ENCODE data around the gene CUX1.
"Not testable (repeated sequence)": the region's sequence is repeated elsewhere in the genome, so short reads cannot be mapped to it uniquely, and the experiment has no call there.

Gene CUX1

DNA sequence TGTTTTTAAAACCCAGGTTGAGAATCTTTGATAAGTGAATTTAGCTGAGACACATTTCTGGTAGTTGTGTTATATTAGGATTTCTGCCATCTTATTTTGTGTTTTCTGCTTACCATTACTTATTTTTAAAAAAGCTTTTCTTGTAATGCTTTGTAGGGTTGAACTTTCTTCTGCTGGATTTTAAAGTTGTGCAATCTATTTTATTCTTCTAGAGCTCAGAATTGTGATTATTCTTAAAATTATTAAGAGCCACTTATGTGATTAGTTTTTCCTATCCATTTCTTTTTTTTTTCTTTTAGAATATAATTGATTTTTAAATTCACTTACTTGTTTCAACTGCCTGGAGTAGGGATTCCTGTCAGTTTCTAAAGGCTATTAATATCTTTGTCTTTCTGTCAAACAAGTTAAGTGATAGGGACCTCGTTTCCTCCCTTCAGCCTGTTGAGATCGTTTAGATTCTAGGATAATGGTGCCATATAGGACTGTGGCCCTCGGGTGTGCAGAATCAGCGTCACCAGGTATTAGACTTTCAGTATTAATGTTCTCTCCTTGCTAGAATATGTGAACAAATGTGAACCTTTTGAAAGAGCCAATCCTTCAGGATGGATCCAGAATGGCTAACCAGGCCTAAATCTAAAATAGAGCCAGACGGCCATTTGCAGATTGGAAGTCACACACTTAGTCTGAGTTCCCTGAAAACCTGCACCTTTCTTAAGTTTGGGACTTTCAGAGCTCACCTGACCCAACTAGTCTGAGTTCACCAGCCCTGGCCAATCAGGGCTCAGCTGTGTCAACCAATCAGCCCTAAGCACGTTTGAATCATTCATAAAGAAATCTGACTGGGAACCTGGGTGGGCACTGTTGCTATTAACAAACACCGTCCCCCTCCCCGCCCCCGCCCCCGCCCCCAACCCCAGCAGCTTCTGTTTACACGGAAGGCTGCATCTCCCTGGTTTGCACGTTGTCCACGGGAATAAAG, 26.2 kb downstream of the CUX1 start:
- Histone ChIP-seq H3K4me3 (ENCODE audit: low read length) (no peak overlapping the region), H3K9ac (ENCODE audit: low read depth, low read length) (peak overlapping the region; percentile 6; the same call in 1 of the 2 replicates), H3K36me3 (ENCODE audit: insufficient read depth, low read length) (peaks cover 6% of the 10 kb centered on the region; the same call in 1 of the 2 replicates), H3K4me1 (ENCODE audit: insufficient read depth, low read length) (peaks cover 9% of the 10 kb centered on the region), H3K27me3 (ENCODE audit: insufficient read depth, low read length) (no peaks in the 10 kb centered on the region), H3K27ac (ENCODE audit: low read depth, low read length) (peak overlapping the region; percentile 39; the same call in 1 of the 2 replicates), H3K9me3 (ENCODE audit: insufficient read depth, low read depth, low read length) (peaks cover 4% of the 10 kb centered on the region; the same call in 1 of the 2 replicates)
- WGBS = 57% methylated on average over 8 of the region's 13 CpGs

DNA sequence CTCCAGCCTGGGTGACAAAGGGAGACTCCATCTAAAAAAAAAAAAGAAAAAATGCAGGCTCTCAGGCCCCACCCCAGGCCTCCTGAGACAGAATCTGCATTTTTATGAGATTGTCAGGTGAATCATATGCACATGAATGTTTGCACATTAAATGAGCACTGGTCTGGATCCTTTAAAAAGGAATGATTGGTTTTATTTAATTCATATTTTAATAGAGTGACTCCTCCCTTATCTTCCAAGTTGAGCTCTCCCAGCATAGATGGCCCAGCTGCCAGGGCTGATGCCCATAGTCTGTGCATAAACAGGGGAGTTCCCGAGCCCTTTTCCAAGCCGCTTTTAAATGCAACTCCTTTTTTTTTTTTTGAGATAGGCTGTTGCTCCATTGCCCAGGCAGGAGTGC, 28.5 kb downstream of the CUX1 start:
- H3K27me3 ChIP-seq (ENCODE audit: insufficient read depth, low read length) = no peaks in the 10 kb centered on the region
- H3K4me1 ChIP-seq (ENCODE audit: insufficient read depth, low read length) = peaks cover 9% of the 10 kb centered on the region
- H3K27ac ChIP-seq (ENCODE audit: low read depth, low read length) = no peak overlapping the region
- peaks cover 4% of the 10 kb centered on the region; the same call in 1 of the 2 replicates for H3K9me3 ChIP-seq (ENCODE audit: insufficient read depth, low read depth, low read length)
- H3K9ac ChIP-seq (ENCODE audit: low read depth, low read length) = no peak overlapping the region
- H3K36me3 ChIP-seq (ENCODE audit: insufficient read depth, low read length) = peaks cover 6% of the 10 kb centered on the region; the same call in 1 of the 2 replicates
- no peak overlapping the region for H3K4me3 ChIP-seq (ENCODE audit: low read length)
- WGBS = 86% methylated on average over 2 of the region's 2 CpGs

DNA sequence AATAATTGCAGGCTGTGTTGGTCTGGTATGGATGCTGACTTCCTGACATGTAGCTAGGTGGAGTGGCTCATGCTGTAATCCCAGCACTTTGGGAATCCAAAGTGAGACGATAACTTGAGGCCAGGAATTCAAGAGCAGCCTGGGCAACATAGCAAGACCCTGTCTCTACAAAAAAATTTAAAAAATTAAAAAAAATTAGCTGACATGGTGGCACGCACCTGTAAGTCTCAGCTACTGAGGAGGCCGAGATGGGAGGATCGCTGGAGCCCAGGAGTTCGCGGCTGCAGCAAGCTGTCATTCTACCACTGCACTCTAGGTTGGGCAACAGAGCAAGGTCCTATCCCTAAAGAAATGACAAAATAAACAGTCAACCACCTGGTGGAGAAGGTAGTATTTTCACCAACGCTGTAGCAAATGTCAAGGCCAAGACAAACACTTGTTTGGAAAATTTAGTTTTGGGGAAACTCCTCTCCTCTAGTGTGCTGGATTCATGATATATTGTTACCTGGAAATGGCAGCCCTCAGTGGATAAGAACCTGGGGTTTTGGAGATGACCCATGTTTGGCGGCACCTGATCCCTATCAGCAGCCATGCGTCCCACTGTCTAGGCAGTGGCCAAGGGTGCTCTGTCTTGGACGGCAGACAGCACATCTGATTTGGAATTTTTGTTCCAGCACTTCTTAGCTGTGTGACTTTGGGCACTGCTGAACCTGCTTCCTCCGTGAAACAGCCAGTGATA, 29.5 kb downstream of the CUX1 start:
- H3K36me3 ChIP-seq (ENCODE audit: insufficient read depth, low read length) = peaks cover 6% of the 10 kb centered on the region; the same call in 1 of the 2 replicates
- WGBS = 94% methylated on average over 11 of the region's 11 CpGs

GRCh38 chr7:101848208-101848951, 31.0 kb downstream of the CUX1 start:
- peaks cover 8% of the 10 kb centered on the region for H3K4me1 ChIP-seq (ENCODE audit: insufficient read depth, low read length)
- H3K27ac ChIP-seq (ENCODE audit: low read depth, low read length) = no peak overlapping the region
- peaks cover 4% of the 10 kb centered on the region; the same call in 1 of the 2 replicates for H3K9me3 ChIP-seq (ENCODE audit: insufficient read depth, low read depth, low read length)
- no peak overlapping the region for H3K9ac ChIP-seq (ENCODE audit: low read depth, low read length)
- H3K36me3 ChIP-seq (ENCODE audit: insufficient read depth, low read length) = peaks cover 6% of the 10 kb centered on the region; the same call in 1 of the 2 replicates
- 95% methylated on average over 8 of the region's 8 CpGs for WGBS
- no peak overlapping the region for H3K4me3 ChIP-seq (ENCODE audit: low read length)
- H3K27me3 ChIP-seq (ENCODE audit: insufficient read depth, low read length) = no peaks in the 10 kb centered on the region

More for the DNA sequence above, 29.5 kb downstream of the CUX1 start:
- no peak overlapping the region for H3K4me3 ChIP-seq (ENCODE audit: low read length)
- H3K27ac ChIP-seq (ENCODE audit: low read depth, low read length) = no peak overlapping the region
- no peak overlapping the region for H3K9ac ChIP-seq (ENCODE audit: low read depth, low read length)
- H3K4me1 ChIP-seq (ENCODE audit: insufficient read depth, low read length) = peaks cover 9% of the 10 kb centered on the region
- peaks cover 4% of the 10 kb centered on the region; the same call in 1 of the 2 replicates for H3K9me3 ChIP-seq (ENCODE audit: insufficient read depth, low read depth, low read length)
- H3K27me3 ChIP-seq (ENCODE audit: insufficient read depth, low read length) = no peaks in the 10 kb centered on the region

- H3K27ac ChIP-seq (ENCODE audit: low read depth, low read length); H3K27me3 ChIP-seq (ENCODE audit: insufficient read depth, low read length); H3K9me3 ChIP-seq (ENCODE audit: insufficient read depth, low read depth, low read length); H3K9ac ChIP-seq (ENCODE audit: low read depth, low read length); H3K36me3 ChIP-seq (ENCODE audit: insufficient read depth, low read length); H3K4me3 ChIP-seq (ENCODE audit: low read length); H3K4me1 ChIP-seq (ENCODE audit: insufficient read depth, low read length): not testable (repeated sequence)
- 96% methylated on average over 1 of the region's 2 CpGs for WGBS
Measured at GRCh38 chr7:101849314-101849713, 31.9 kb downstream of the CUX1 start.

DNA sequence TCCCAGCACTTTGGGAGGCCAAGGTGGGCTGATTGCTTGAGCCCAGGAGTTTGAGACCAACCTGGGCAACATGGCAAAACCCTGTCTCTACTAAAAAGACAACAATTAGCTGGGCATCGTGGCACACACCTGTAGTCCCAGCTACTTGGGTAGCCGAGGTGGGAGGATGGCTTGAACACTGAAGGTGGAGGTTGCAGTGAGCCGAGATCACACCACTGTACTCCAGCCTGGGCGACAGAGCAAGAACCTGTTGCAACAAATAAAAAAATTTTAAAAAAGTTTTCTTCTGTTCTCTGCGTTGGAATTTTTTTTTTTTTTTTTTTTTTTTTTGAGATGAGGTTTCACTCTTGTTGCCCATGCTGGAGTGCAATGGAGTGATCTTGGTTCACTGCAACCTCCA, 34.9 kb downstream of the CUX1 start:
- not testable (repeated sequence) for H3K9ac ChIP-seq (ENCODE audit: low read depth, low read length); H3K4me3 ChIP-seq (ENCODE audit: low read length); H3K27me3 ChIP-seq (ENCODE audit: insufficient read depth, low read length); H3K36me3 ChIP-seq (ENCODE audit: insufficient read depth, low read length); H3K27ac ChIP-seq (ENCODE audit: low read depth, low read length); H3K9me3 ChIP-seq (ENCODE audit: insufficient read depth, low read depth, low read length)
- 94% methylated on average over 4 of the region's 5 CpGs for WGBS
- peaks cover 26% of the 10 kb centered on the region for H3K4me1 ChIP-seq (ENCODE audit: insufficient read depth, low read length)

- Histone ChIP-seq H3K4me1 (ENCODE audit: insufficient read depth, low read length) (peaks cover 33% of the 10 kb centered on the region), H3K27me3 (ENCODE audit: insufficient read depth, low read length) (no peaks in the 10 kb centered on the region), H3K36me3 (ENCODE audit: insufficient read depth, low read length) (no peaks in the 10 kb centered on the region), H3K27ac (ENCODE audit: low read depth, low read length) (no peak overlapping the region), H3K9ac (ENCODE audit: low read depth, low read length) (no peak overlapping the region), H3K4me3 (ENCODE audit: low read length) (no peak overlapping the region), H3K9me3 (ENCODE audit: insufficient read depth, low read depth, low read length) (no peaks in the 10 kb centered on the region)
- WGBS = 93% methylated on average over 7 of the region's 7 CpGs
Measured at GRCh38 chr7:101853684-101854083, 36.3 kb downstream of the CUX1 start.

DNA sequence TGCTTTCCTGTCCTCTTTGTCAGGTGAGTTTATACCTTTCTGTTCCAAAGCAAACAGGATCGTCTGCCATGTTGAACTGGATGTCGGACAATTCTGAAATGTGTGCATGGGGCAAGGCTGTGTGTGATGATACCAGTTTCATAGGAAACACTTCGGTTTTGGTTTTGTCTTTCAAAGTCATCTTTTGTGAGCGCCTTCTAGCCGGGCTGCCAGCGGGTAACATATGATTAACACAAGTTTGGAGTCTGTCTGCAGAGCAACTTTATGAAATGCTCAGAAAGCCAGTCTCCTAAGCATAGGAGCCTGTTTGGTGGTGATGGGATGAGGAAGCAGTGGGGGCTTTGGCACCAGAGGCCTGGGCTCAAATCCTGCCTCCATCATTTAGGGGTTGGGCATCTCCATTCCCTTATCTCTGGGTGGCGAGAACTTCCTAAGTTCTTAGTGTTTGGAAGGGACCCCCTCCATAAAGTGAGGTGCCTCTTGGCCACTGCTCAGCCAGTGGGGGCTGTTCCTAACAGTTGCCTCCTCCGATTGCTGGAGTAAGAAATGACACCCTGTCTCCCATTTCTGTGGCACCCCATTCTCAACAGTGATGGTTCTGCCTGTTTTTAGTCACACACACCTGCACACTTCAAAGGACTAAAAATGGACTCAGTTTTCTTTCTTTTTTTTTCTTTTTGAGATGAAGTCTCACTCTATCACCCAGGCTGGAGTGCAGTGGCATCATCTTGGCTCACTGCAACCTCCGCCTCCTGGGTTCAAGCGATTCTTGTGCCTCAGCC, 36.8 kb downstream of the CUX1 start:
- Histone ChIP-seq H3K9ac (ENCODE audit: low read depth, low read length) (no peak overlapping the region), H3K9me3 (ENCODE audit: insufficient read depth, low read depth, low read length) (no peaks in the 10 kb centered on the region), H3K4me3 (ENCODE audit: low read length) (no peak overlapping the region), H3K36me3 (ENCODE audit: insufficient read depth, low read length) (no peaks in the 10 kb centered on the region), H3K4me1 (ENCODE audit: insufficient read depth, low read length) (peaks cover 39% of the 10 kb centered on the region), H3K27me3 (ENCODE audit: insufficient read depth, low read length) (no peaks in the 10 kb centered on the region), H3K27ac (ENCODE audit: low read depth, low read length) (no peak overlapping the region)
- WGBS = 94% methylated on average over 10 of the region's 10 CpGs

GRCh38 chr7:101856473-101857357, 39.3 kb downstream of the CUX1 start:
- H3K4me3 ChIP-seq (ENCODE audit: low read length) = no peak overlapping the region
- H3K27me3 ChIP-seq (ENCODE audit: insufficient read depth, low read length) = no peaks in the 10 kb centered on the region
- no peaks in the 10 kb centered on the region for H3K36me3 ChIP-seq (ENCODE audit: insufficient read depth, low read length)
- H3K4me1 ChIP-seq (ENCODE audit: insufficient read depth, low read length) = peaks cover 60% of the 10 kb centered on the region
- WGBS = 77% methylated on average over 33 of the region's 33 CpGs
- no peak overlapping the region; the same call in 1 of the 2 replicates for H3K9ac ChIP-seq (ENCODE audit: low read depth, low read length)
- no peaks in the 10 kb centered on the region for H3K9me3 ChIP-seq (ENCODE audit: insufficient read depth, low read depth, low read length)
- H3K27ac ChIP-seq (ENCODE audit: low read depth, low read length) = peak overlapping the region; percentile 1; the same call in 1 of the 2 replicates

All from HUES64 (cell line).